ENCODE results near the gene BACH2. TPM values are rescaled to one million over a fixed set of nuclear protein-coding genes. Genes with fewer than 3 reads are reported as not detected.
"Not testable (repeated sequence)": the region's sequence is repeated elsewhere in the genome, so short reads cannot be mapped to it uniquely, and the experiment has no call there.

Gene BACH2
- total RNA-seq, 1 donor from 2014 or later: 1.2 TPM

DNA sequence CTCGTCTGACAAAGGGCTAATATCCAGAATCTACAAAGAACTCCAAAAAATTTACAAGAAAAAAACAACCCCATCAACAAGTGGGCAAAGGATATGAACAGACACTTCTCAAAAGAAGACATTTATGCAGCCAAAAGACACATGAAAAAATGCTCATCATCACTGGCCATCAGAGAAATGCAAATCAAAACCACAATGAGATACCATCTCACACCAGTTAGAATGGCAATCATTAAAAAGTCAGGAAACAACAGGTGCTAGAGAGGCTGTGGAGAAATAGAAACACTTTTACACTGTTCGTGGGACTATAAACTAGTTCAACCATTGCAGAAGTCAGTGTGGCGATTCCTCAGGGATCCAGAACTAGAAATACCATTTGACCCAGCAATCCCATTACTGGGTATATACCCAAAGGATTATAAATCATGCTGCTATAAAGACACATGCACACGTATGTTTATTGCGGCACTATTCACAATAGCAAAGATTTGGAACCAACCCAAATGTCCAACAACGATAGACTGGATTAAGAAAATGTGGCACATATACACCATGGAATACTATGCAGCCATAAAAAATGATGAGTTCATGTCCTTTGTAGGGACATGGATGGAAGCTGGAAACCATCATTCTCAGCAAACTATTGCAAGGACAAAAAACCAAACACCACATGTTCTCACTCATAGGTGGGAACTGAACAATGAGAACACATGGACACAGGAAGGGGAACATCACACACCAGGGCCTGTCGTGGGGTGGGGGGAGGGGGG is 130.3 kb downstream of the BACH2 start:
- not testable (repeated sequence) for DNase-seq (ENCODE audit: extremely low read depth, low read depth, low spot score)

DNA sequence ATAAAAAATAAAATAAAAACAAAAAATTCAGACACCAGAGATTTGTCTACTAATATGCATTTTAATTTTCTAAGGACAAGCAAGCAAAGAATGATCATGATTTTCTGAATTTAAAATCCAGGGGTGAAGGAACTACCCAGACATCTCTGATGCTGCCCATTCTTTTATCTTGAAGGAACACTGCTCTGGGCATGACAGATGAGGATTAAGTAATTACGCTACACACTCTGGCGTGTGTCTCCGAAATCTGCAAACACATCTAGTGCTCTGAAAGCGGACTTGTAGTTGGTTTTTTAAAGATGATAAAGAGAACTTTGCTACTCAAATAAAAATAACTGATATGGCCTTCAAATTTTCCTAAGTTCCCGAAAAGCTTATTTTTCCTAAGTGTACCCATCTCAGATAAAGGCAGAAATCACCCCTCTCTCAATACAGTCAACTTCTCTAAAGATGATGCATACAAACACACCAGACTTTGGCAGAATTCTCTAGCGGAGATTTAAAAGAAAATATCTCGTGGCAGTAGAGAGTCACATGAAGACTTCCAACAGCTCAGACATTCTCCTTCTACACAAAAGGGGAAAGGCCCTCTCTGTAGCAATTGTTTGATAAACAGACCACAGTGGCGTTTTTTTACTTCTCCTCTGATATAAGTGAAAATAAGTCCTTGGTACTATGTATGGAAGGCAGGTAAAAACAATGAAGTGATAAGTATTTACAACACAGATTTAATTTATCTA is 133.8 kb downstream of the BACH2 start:
- DNase-seq (ENCODE audit: extremely low read depth, low read depth, low spot score): no peak

DNA sequence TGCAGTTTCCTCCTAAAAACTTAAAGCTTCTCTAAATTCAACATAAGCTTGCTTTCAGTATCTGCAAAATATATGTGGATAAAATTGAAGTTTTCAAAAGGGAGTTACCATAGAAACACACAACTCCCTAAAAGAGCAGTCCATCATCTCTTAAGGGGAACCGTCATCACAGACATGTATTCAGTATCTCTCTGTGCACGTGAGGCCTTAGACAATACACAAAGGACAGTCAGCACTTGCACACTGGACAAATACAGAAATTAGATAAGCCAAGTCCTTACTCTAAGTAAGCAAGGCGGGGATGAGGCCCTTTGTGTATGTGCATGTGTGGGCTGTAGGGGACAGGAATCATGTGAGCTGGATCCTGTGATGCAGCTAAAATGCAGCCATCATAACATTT is 136.6 kb downstream of the BACH2 start:
- DNase-seq (ENCODE audit: extremely low read depth, low read depth, low spot score): no peak

DNA sequence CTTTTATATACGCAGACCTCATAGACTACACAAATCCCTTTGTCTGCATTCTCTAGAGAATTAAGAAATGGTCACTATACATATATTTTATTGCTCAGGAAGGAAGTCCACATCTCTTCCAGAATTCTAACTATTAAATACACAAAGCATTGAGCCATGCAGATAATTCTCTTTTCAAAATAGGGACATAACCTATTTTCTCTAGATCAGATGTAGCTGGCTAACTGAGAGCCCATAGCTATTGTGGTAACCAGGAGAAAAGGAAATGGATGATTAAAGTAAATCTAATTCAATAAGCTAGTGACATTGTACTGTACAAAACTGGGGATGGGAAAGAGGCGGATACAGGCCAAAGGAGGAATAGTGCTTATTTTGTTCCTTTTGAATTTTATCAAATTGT is 137.2 kb downstream of the BACH2 start:
- no peak for DNase-seq (ENCODE audit: extremely low read depth, low read depth, low spot score)

DNA sequence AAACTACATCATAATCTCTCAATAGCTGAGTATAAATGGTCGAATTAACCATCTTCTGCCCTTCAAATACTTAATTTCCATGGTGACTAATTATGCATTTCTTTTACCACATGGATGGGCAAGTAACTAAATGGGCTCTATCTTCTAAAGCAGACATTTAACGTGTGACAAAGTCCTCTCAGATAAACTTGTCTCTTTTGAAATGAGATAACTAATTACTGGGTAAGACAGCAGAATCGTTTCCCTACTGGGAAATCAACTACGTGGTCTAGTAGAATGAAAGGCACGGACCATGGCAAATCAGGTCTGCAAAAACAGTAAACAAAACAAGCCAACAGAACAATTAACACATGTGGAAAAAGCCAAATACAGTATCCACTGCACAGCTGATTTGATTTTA is 137.7 kb downstream of the BACH2 start:
- no peak for DNase-seq (ENCODE audit: extremely low read depth, low read depth, low spot score)

DNA sequence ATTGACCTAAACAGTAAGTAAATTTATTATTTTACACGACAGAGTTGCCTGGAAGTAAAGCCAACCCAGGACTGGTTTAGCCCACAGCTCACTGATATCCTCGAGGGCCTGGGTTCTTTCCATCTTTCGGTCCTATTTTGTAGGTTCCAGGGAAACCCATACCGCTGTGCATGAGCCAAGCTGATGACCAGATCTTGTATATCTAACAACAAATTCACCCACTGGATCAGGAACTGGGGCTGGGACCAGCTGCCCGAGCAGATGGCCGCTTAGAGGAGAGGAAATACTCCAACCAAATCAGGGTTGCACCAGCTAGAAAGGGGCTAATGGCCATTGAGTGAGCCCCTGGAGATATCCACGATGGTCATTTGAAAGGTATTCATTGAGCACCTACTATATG is 139.2 kb downstream of the BACH2 start:
- no peak for DNase-seq (ENCODE audit: extremely low read depth, low read depth, low spot score)

DNA sequence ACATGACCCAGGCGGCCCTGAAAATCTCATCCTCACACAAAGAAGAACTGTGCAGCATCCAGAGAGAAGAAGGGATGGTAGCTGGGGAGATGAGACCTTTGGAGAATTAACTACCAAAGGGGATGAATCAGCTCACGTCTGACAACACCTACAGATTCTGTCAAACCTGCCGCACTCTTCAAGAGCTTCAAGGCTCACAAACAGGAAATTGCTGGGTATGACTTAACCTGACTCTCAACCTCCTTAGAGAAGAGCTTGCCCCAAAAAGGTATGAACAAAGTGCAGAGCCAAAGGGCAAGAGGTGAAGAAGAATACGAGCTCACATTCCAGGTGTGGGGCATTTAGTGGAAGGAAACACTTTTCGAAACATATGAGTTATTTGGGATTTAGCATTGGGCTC is 139.8 kb downstream of the BACH2 start:
- DNase-seq (ENCODE audit: extremely low read depth, low read depth, low spot score): no peak

DNA sequence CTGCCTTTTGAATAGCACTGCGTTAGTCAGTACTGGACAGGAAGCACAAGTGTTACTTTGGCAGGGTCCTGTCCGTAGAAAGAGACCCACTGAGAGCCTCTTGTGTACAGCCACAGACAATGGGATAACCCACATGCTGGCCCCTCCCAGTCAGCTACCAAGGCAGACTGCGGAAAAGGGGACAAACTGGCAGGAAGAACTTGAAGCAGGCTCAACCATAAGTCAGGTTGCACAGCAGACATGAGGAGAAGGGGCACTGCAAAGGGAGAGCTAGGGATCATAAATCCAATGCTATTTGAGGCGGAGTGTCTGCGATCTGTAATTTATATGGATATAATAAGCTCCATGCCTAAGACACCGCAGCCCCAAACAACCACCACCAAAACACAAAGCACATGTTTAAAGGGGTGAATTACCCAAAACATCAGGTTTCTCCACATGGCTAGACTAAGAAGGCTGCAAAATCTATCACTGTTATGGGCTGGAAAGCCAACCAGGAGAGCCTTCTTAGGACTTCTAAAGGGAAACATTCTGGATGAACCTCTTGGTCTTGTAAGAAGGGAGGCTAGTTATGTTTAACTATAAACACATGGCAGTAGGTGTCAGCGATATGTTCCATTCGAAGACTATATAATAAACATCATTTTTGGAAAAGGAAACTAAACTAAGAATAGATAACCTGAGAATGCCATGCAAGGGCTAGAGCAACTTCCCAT is 141.7 kb downstream of the BACH2 start:
- DNase-seq (ENCODE audit: extremely low read depth, low read depth, low spot score): no peak

DNA sequence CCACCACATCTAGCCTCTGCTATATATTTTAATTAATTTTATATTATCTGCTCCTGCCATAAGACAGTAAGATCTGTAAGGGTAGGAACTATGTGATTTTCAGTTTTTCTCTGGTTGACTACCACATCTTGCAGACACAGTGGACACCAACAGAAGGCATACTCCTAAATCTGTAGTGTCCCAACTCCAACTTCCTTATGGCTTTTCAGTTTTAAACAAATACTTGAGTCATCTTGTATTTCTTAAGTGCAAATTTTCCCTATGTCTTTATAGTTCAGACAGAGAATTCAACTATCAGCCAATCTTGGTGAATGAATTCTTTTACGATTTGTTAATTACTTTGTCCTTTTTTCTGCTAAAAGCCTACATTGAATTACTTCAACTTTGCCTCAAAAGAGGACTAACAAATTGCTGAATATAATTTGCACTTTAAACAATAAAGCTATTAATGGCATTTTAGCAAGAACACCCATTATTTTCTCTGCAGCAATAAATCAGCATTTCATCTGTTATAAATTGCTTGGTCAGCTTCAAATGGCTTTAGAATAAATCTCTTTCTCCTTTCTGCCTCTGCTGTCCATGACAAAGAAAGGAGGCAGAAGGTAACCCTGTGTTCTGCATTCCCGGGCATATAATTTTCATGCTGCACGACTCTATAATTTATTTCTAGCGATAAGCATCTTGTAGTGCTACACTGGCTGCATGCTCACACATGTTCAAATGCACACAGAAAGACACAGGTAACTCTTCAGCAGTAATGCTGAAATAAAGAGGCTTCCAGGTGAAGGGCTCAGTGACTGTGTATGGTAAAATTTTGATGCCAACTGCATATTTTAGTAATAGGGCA is 144.8 kb downstream of the BACH2 start:
- DNase-seq (ENCODE audit: extremely low read depth, low read depth, low spot score): no peak

DNA sequence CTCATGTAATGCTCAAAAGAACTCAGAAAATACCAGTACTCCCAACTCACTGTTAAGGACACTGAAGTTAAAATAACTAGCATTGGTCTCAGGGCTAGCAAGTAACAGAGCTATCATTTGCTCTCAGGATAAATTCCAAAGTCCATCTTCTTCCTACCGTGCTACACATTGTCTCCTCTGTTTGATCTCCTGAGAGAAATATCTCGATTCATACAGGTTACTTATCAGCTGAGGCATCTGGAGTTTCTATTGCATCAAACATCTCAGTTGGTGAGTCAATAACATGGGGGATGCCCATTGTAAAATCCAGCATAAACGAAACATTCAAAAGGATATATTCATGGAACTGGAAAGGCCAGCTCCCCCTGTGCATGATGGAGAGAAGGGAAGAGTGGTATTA is 147.4 kb downstream of the BACH2 start:
- DNase-seq (ENCODE audit: extremely low read depth, low read depth, low spot score): no peak

DNA sequence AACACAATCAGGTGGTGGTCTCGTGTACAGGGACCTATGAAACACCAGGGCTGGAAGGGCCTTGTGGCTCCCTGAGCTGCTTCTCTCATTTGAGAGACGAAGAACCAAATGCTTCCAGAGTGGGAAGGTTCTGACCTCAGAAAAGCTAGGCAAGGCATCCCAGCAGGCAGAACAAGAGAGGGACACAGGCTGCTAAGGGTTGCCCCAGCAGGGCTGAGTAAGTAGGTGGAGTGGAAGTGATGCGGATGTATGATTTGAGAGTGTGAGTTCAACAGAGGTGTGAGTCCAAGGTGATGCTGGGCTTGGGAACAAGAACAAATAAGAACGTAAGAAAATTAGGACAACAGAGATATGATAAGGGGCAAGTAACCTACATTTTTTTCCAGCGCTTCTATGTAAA is 147.8 kb downstream of the BACH2 start:
- DNase-seq (ENCODE audit: extremely low read depth, low read depth, low spot score): no peak

DNA sequence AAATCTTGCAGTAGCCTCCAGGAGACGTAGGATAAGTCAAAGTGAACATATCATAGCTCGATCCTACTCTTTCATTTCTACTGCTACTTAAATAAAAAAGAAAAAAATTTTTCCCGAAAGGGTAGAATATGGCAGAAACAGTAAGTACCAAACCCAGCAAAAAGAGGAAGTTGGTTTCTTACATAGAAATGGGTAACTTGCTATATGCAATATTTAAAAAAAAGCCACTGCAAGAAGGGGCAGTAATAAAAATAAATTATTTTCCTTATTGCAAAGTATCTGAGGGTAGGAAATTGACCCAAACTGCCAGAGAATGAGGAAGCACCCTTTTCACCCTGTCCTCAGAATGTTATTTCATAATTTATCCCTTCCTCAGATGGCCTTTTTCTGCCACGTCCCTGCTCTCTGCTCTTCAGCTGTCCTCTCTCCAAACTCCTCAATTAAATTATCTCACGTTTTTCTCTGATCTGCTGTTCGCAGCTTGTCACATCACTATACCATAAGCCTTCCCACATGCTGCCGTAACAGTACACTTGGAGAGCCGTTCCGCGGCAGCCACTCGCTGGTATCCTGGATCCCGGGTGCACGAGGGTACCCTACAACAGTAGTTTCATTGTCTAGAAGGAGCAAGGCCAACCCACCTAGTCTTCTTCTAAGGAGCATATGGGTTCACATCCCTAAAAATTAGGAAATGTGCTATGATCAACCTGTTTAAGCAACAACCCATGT is 149.6 kb downstream of the BACH2 start:
- DNase-seq (ENCODE audit: extremely low read depth, low read depth, low spot score): no peak

DNA sequence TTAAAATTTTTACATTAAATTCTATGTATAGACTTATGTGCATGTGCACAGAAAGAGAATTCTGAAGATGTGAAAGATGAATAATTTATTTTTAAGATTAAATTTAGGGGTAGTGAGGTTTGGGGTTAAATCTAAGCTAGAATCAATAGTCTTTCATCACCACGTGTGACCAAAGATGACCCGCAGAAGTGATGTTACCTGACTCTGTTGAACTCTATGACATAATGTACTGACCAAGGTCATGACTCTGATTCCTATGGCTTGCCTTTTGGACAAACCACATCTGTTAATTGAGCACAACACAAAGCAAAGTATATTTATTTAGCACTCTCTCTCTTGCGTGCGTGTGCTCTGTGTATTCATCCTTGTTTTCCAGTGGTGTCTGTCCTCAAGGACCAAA is 150.6 kb downstream of the BACH2 start:
- no peak for DNase-seq (ENCODE audit: extremely low read depth, low read depth, low spot score)

DNA sequence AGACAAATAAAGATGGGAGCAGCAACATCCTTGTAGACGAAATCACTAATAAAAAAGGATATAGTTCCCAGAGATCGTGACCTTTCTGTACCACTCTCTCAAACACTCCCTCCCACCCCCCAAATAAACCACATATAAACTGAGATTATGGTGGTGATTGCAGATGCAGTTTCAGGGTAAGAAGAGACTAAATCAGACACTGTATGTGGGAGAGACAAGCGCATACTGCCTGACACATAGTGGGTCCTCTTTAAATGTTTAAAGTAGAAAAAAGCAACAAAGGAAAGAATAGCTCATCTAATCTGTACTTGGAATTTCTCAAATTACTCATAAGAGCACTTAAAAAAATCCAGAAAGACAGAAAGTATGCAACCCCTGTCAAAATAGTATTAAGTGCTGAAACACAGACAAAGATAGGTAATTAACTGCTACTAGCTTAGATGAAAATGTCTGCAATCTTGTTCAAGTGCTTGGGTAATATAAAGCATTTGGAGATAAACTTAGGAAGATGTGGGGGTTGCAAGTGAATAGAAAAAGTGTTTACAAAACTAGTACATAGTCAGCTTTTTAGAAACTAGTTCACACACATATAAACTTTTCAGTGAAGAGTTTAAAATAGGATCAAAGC is 151.6 kb downstream of the BACH2 start:
- no peak for DNase-seq (ENCODE audit: extremely low read depth, low read depth, low spot score)

DNA sequence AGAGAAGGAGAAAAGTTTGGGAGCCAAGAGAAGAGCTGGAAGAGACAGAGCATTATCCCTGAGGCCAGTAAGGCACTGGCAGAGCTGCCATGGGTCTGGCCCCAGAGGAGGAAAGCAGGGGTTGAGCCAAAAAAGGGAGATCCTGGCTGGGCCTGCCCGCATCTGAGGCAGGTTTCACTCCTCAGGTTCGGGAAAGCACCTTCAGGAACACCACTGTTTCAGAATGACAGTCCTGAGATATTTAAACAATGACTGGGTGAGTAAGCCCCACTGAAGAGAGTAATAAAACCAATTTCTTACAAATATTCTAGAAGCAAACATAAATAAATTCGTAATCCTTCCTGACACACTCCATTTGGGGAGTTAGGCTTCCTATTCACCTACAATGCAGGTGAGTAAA is 152.2 kb downstream of the BACH2 start:
- DNase-seq (ENCODE audit: extremely low read depth, low read depth, low spot score): no peak

DNA sequence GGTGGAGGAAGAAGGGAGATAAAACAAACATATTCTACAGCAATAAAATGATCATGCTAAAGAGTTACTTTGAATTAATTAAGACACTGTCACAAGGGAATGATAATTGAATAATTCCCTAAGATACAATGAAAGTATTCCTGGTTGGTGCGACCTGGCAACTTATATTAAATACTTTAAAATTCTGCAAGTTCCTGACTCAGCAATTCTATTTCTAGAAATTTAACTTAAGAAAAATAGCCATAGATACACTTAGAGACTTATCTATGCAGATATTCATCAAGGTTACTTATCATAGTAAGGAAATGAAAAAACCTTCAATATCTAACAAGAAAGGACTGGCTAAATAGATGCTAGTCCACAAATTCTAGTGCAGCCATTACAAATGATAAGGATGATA is 156.0 kb downstream of the BACH2 start:
- DNase-seq (ENCODE audit: extremely low read depth, low read depth, low spot score): no peak

DNA sequence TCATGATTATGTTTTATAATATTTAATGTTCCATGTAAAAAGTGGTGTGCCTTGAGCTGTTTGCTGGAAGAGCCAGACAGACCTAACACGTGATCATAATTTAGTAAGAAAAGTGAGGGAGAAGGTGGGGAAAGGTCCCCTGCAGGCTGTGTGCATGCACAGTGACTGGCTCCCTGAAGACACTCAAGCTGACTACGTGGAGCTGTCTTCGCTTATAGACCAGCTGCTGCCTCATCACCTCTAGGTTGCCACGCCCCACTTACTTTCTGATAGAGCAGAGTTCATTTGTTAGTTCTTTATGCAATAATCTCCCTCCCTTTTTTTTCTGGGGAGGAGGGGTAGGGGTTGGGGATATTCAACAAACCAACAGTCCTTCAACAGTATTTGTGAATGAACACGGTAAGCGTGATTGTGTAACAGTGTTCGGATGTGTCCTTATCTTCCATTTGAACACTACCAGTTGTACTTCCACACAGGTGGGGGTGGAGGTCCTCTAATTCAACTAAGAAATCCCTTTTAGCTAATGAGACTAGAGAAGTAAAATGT is 157.3 kb downstream of the BACH2 start:
- DNase-seq (ENCODE audit: extremely low read depth, low read depth, low spot score): no peak

DNA sequence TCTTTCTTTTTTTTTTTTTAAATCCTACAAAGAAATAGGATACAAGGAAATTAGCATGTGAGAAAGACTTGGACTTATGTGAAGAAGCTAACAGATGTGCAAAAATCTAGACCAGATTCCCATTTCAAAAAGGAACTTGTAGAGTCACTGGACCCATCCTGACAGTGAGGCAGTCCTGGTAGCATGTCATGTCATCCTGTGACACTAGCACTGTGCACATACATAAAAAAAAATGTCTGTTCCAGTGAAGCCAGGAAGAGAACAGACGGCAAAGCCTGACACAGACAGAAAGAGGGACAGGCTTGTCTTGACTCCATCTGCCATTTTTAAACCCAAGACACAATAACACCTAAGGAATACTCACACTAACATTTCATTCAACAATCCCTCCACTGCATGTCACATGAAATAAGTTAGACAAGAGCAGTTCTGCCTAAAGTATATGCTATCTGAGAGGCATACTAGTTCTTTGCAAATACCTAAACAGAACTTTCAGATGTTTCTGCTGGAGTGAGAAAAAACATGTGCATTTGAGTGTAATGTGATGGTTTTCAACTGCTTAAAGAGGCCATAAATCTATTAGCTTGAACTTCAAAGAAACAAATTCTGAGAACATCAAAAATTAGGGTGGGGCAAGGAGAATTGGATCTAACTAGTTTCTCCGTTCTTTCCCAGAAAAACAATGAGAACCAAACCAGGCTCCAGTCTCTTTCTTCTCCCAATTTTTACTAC is 159.6 kb downstream of the BACH2 start:
- DNase-seq (ENCODE audit: extremely low read depth, low read depth, low spot score): no peak

DNA sequence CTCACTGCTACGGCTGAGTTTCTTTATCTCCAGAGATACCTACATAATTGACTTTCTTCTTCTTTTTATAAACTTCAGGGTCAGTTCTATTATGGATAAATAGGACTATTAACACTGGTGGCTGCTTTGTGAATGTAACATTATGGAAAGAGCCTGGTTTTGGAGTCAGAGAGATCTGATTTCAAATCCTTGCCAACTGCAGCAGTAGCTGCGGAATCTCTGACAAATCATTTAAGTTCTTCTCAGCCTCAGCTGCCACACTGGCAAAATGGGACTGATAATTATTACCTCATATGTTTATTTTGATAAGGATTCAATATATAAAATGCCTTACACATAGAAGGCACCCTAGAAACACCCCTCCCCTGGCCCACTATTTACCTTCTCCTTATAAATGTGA is 160.5 kb downstream of the BACH2 start:
- no peak for DNase-seq (ENCODE audit: extremely low read depth, low read depth, low spot score)
